ENCODE results near the gene MAP3K14. TPM values are rescaled to one million over a fixed set of nuclear protein-coding genes. Genes with fewer than 3 reads are reported as not detected.
A peak's percentile ranks its signal among the peaks of the same experiment; 100 is the strongest.

The MAP3K14 gene
- total RNA-seq, 1 experiment from 2014 or later = 3.0 TPM

GRCh38 chr17:45237686-45238085 lies 79.1 kb downstream of the MAP3K14 start:
- intact Hi-C loops (cut with micrococcal nuclease; ENCODE audit: unreplicated experiment) = no loop called here
- H3K9me3 ChIP-seq (ENCODE audit: low read depth, low read length, poor library complexity, severe bottlenecking) = no peaks in the 10 kb centered on the region
- DNase-seq (ENCODE audit: low spot score) = no peak
- ChIA-PET POLR2A (ENCODE audit: low non-redundant PET) (no interaction called here), CTCF (no interaction called here)
- TF ChIP-seq, protein P1, sequence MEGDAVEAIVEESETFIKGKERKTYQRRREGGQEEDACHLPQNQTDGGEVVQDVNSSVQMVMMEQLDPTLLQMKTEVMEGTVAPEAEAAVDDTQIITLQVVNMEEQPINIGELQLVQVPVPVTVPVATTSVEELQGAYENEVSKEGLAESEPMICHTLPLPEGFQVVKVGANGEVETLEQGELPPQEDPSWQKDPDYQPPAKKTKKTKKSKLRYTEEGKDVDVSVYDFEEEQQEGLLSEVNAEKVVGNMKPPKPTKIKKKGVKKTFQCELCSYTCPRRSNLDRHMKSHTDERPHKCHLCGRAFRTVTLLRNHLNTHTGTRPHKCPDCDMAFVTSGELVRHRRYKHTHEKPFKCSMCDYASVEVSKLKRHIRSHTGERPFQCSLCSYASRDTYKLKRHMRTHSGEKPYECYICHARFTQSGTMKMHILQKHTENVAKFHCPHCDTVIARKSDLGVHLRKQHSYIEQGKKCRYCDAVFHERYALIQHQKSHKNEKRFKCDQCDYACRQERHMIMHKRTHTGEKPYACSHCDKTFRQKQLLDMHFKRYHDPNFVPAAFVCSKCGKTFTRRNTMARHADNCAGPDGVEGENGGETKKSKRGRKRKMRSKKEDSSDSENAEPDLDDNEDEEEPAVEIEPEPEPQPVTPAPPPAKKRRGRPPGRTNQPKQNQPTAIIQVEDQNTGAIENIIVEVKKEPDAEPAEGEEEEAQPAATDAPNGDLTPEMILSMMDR (conservative IDR thresholded peaks at IDR 0.05; ENCODE audit: low read depth, low read length) = no peak
- TF ChIP-seq EZH2 (IDR thresholded peaks at IDR 0.05; ENCODE audit: borderline replicate concordance, low read depth, low read length, poor library complexity, severe bottlenecking) = no peak
- BruUV-seq (replicated peaks) = no TSS peak
- no peak overlapping the region for H3K4me3 ChIP-seq (ENCODE audit: low read depth, low read length, poor library complexity, severe bottlenecking)
- H3K4me1 ChIP-seq (ENCODE audit: insufficient read depth, low read length, poor library complexity, severe bottlenecking) = no peaks in the 10 kb centered on the region
- H3K27me3 ChIP-seq (replicated peaks; ENCODE audit: insufficient read depth, low read depth, low read length, poor library complexity) = no peaks in the 10 kb centered on the region
- no peaks in the 10 kb centered on the region for H3K36me3 ChIP-seq (ENCODE audit: insufficient read depth, low read length, poor library complexity, severe bottlenecking)
- no peak overlapping the region for H3K27ac ChIP-seq (ENCODE audit: low read depth, low read length, poor library complexity, severe bottlenecking)

- Histone ChIP-seq H3K27me3 (replicated peaks; ENCODE audit: insufficient read depth, low read depth, low read length, poor library complexity) (no peaks in the 10 kb centered on the region), H3K4me3 (ENCODE audit: low read depth, low read length, poor library complexity, severe bottlenecking) (no peak overlapping the region), H3K27ac (ENCODE audit: low read depth, low read length, poor library complexity, severe bottlenecking) (no peak overlapping the region), H3K36me3 (ENCODE audit: insufficient read depth, low read length, poor library complexity, severe bottlenecking) (no peaks in the 10 kb centered on the region), H3K4me1 (ENCODE audit: insufficient read depth, low read length, poor library complexity, severe bottlenecking) (no peaks in the 10 kb centered on the region), H3K9me3 (ENCODE audit: low read depth, low read length, poor library complexity, severe bottlenecking) (no peaks in the 10 kb centered on the region)
- ChIA-PET CTCF (interaction anchor here (1.8 kb wide), 1 partner anchor 101 kb away, joined by 8 read pairs; the partner anchor contains the start of gene ACBD4), POLR2A (ENCODE audit: low non-redundant PET) (no interaction called here)
- no peak for TF ChIP-seq EZH2 (IDR thresholded peaks at IDR 0.05; ENCODE audit: borderline replicate concordance, low read depth, low read length, poor library complexity, severe bottlenecking)
- TF ChIP-seq, protein P1 (conservative IDR thresholded peaks at IDR 0.05; ENCODE audit: low read depth, low read length) = no peak
- intact Hi-C loops (cut with micrococcal nuclease; ENCODE audit: unreplicated experiment) = no loop called here
- no TSS peak for BruUV-seq (replicated peaks)
- no peak for DNase-seq (ENCODE audit: low spot score)
Observed at GRCh38 chr17:45236282-45236606, 80.6 kb downstream of the MAP3K14 start.

DNA sequence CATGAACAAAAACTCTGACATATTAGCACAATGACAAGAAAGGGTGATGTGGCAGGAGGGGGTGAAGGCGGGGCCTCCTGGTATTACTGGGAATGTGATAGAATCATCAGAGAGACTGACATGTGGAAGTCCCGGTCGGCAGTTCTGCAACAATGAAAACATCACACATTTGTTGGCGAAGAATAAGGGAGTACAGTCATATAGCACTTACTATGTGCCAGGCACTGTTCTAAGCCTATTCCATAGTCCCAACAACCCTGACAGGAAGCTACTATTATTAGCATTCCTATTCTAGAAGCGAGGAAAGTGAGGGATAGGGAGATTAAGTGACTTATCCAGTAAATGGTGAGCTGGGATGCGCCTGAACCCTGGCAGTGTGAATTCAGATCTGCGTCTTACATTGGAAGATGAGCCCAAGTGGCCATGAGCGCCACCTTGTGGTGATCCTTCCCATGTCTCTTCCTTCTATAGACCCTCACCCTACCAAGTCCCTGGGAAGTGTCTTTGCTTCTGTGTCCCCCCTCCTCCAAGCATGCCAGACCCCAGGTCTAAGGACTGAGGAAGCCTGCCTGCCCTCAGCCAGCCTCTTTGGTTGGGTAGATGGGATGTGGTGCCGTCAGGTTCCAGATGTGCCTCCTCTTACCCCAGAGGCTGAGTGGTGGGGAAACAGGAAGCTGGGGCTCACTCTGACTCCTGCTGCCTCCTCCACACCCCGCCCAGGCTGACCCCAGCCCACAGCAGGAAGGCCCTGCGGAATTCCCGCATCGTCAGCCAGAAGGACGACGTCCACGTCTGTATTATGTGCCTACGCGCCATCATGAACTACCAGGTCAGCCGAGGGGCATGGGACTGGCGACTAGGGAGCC lies 81.2 kb downstream of the MAP3K14 start:
- CTCF ChIA-PET = interaction anchor here (0.6 to 1.8 kb wide), 3 partner anchors 9 to 100 kb away, joined by 3 to 8 read pairs (median 4); partner anchors contain the start of gene ACBD4
- TF ChIP-seq, protein P1 (conservative IDR thresholded peaks at IDR 0.05; ENCODE audit: low read depth, low read length) = peak; percentile 68
- no peak for TF ChIP-seq EZH2 (IDR thresholded peaks at IDR 0.05; ENCODE audit: borderline replicate concordance, low read depth, low read length, poor library complexity, severe bottlenecking)
- DNase-seq (ENCODE audit: low spot score) = peak; percentile 58
- intact Hi-C loops (cut with micrococcal nuclease; ENCODE audit: unreplicated experiment) = no loop called here
- H3K27ac ChIP-seq (ENCODE audit: low read depth, low read length, poor library complexity, severe bottlenecking) = no peak overlapping the region
- no peaks in the 10 kb centered on the region for H3K9me3 ChIP-seq (ENCODE audit: low read depth, low read length, poor library complexity, severe bottlenecking)
- H3K27me3 ChIP-seq (replicated peaks; ENCODE audit: insufficient read depth, low read depth, low read length, poor library complexity) = no peaks in the 10 kb centered on the region
- H3K4me3 ChIP-seq (ENCODE audit: low read depth, low read length, poor library complexity, severe bottlenecking) = no peak overlapping the region
- POLR2A ChIA-PET (ENCODE audit: low non-redundant PET) = no interaction called here
- no peaks in the 10 kb centered on the region for H3K4me1 ChIP-seq (ENCODE audit: insufficient read depth, low read length, poor library complexity, severe bottlenecking)
- BruUV-seq (replicated peaks) = no TSS peak
- no peaks in the 10 kb centered on the region for H3K36me3 ChIP-seq (ENCODE audit: insufficient read depth, low read length, poor library complexity, severe bottlenecking)

Data from A673 (cell line).